Measurements from ENCODE around the gene C1R.

Gene C1R

GRCh38 chr12:7092229-7092985 is at the start of gene C1R:
C1R (minus strand) TSS chr12:7092445; CDS start chr12:7092388, 57 bp downstream.
- peak; percentile 58 for DNase-seq (ENCODE audit: low read depth)

GRCh38 chr12:7141351-7142005 is 49.2 kb upstream of the C1R start:
- no peak for DNase-seq (ENCODE audit: low read depth)

DNA sequence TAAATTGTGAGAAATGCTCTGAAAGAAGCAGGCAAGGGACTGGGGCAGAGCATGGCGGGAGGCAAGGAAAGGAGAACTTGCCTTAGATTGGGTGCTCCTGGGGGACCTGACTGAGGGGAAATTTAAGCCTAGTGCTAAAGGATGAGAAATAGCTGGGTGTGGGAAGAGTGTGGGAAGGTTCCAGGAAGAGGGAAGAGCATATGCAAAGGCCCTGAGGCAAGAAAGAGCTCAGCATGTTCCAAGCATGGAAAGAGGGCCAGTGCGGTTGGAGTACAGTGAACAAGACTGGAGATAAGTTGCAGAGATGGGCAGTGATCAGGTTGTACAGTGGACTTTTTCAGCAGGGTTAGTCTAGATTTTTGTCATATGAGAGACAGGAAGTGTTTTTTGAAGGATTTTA is 47.0 kb upstream of the C1R start:
- no peak for DNase-seq (ENCODE audit: low read depth)

GRCh38 chr12:7137908-7138307 is 45.7 kb upstream of the C1R start:
- DNase-seq (ENCODE audit: low read depth), result no peak

GRCh38 chr12:7136676-7137075 is 44.4 kb upstream of the C1R start:
- DNase-seq (ENCODE audit: low read depth), result no peak

DNA sequence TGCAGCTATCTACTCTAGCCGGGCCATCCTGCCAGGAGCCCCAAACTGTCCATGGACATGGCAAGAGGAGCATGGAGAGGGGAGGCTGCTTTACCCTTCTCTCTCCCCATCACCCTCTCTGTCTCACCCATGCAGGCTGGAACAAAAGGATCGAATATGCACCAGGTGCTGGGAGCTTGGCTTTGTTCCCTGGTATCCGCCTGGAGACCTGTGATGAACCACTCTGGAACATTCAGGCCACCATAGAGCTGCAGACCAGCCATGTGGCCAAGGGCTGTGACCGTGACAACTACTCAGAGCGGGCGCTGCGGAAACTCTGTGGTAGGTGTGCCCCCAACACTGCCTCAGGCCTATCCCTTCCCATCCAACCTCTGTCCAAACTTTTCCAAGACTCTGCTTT is 43.8 kb upstream of the C1R start:
- no peak for DNase-seq (ENCODE audit: low read depth)

- DNase-seq (ENCODE audit: low read depth), result no peak
Measured at GRCh38 chr12:7134396-7135166, 42.3 kb upstream of the C1R start.

DNA sequence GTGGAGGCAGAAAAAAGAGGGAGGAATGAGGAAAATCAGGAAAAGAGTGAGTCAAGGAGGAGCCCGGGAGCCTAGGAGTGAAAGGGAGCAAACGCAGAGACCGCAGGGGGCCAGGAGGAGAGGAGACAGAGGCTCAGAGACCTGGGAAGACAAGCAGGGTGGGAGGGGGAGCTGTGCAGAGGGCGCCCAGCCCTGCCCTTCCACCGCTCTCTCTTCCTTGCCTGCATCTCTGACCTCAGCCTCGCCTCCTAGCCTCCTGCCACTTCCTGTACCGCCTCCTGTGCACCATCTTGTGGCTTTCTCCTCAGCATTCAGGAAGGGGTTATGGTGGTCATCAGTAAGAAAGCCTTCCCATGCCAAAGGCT is 39.2 kb upstream of the C1R start:
- no peak for DNase-seq (ENCODE audit: low read depth)

DNA sequence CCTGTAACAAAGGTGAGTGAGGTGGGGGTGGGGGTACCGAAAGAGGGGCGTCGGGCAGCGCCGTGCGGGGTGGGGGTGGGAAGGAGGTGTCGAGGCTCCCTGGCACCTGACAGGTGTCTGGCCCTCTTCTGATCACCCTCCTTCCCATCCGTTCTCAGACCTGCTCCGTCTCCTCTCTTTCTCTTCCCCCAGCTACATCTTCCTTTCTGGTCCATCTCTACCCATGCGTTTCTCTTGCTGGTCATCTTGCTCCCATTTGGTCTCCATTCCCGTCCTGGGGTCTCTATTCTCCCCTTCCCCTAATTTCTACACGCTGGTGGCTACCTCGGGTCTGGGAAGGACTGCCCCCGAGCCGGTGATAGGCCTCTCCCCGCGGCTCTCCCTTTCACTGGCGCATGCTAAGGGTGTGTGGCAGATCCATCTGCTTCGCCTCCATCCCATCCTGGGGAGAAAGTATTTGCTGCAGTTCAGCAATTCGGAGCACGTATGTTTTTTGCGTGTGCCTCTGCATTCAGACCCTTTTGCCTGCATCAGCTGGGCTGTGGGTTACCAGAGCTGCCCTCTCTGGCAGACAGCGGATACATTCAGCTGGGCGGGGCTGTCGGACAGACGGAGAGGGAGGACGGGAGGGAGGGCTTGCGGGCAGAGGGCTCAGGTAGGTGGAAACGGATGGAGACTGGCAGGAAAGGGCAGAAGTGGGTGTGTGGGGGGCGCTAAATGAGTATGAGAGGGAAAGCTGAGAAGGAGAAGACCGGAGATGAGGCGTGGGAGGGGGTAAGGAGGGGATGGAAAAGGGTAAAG is 38.7 kb upstream of the C1R start:
- DNase-seq (ENCODE audit: low read depth), result no peak

- no peak for DNase-seq (ENCODE audit: low read depth)
Measured at GRCh38 chr12:7129872-7130691, 37.8 kb upstream of the C1R start, which contains the start of gene CLSTN3. CLSTN3 (plus strand) TSS chr12:7130371; CDS start chr12:7130649, 278 bp downstream.

- no peak for DNase-seq (ENCODE audit: low read depth)
Measured at GRCh38 chr12:7129287-7129871, 37.1 kb upstream of the C1R start.

DNA sequence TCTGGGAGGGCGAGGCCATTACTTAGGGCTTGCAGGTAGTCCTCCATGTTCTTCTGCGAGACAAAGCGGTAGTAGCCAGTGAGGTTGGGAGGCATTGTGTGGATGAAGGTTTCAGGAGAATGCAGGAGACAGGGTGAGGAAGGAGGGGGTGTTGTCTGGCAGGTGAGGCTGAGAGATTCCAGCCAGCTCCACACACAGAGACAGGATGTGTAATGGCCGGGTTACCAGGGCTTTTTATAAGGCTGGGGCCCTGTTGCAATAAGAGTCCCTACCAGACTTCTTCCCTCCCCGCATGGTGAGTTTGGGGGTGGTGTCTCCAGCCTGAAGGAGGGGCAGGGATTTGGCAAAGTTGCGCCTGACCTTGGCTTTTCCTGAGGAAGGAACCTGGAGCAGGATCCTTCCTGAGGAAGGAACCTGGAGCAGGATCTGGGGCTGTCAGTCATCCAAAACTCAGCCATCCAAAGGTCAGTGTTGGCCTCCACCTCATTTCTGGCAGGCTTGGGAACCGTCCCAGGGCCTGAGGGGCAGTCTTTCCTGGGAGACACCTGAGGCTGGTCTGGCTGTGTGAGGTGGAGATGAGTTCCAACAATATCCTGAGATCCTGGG is 36.5 kb upstream of the C1R start, which contains the start of gene RBP5:
TSS of gene RBP5 (minus strand) at position 209 of the 606 bp plus-strand sequence. CDS start at position 95, 114 bp downstream.
- DNase-seq (ENCODE audit: low read depth), result no peak

GRCh38 chr12:7127916-7128626 is 35.8 kb upstream of the C1R start:
- no peak for DNase-seq (ENCODE audit: low read depth)

DNA sequence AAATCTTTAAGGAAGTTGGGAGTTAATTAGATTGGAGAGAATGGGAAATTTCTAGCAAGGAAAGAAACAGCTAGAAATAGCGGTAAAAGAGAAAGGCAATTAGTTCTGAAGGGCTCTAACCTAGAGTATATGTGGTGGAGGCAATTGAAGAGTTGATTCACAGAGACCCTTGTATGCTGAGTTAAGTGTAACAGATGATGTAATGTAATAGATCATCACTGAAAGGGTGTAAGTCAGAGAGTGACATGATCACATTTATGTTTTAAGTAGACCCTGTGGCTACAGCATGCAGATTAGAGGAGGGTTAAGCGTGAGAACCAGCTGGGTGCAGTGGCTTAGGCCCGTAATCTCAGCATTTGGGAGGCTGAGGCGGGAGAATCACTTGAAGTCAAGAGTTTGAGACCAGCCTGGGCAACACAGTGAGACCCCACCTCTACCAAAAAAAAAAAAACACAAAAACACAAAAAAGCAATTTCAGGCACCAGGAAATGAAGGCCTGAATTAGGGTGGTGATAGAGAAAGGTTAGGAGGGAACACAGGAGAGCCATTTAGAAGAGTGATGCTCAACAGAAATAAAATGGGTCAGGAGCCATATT is 33.5 kb upstream of the C1R start:
- no peak for DNase-seq (ENCODE audit: low read depth)

DNA sequence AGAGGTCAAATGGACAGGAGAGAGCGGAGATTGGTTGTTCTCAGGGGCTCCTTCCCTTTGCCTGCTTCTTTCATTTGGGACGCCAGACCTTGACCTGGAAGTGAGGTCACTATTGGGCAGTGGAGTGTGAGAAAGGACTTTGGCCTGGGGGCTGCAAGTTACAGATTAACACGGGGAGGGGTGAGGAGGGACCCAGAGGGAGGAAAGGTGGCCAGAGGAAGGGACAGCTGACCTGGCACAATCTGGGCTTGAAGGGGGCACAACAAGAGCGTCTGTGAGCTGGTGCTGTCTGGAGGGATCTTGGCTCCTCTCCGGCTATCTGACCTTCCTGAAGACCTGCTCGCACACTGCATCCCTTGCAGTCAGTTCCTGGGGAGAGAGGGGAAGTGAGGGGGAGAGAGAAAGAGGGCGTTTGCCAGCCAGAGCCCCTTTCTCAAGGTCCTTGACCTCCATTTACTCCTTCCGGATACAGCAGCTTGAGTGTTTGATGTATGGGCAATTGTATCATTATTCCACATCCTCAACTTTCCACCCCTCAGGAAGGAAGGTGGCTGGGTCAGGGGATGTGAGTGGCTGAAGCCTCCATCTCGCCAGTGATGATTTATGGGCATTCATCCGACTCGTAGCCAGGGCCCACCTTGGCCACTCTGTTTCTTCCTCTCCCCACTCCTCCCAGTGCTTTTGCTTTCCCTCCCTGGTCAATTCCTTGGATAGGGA is 31.7 kb upstream of the C1R start:
- DNase-seq (ENCODE audit: low read depth), result no peak

GRCh38 chr12:7122811-7123769 is 30.8 kb upstream of the C1R start:
- DNase-seq (ENCODE audit: low read depth), result no peak

- no peak for DNase-seq (ENCODE audit: low read depth)
Measured at GRCh38 chr12:7121324-7121723, 29.1 kb upstream of the C1R start.
